Stomach (tissue), 4 donors: Measurements from ENCODE around the gene CTDSPL.

Source experiments
- EP300 ChIP-seq: sonication (generic); formaldehyde crosslinking; IDR thresholded peaks from one replicate; pipeline ENCODE4 v1.6.1; 2017; ENCODE audit warnings: antibody characterized with exemption
- POLR2A ChIP-seq, 4 donors: fragments of 450-650 bp; IDR thresholded peaks; one replicate each; pipeline ENCODE4 v1.6.1; 2016; ENCODE audit warnings: antibody characterized with exemption in 4 of 4, control low read depth in 2 of 4, mild to moderate bottlenecking in 1 of 4, moderate library complexity in 1 of 4
- POLR2AphosphoS5 ChIP-seq, 3 donors: sonication (generic); formaldehyde crosslinking; IDR thresholded peaks; one replicate each; pipeline ENCODE4 v1.6.1; 2016; ENCODE audit warnings: antibody characterized with exemption in 3 of 3
- TF ChIP-seq, protein P1 (sequence below), 7 experiments: fragments of 450-650 bp in 4 of 7; fragments of 200-600 bp in 3 of 7; sonication (generic) in 3 of 7; IDR thresholded peaks; one replicate each; pipeline ENCODE4 v1.5.1; 2016 to 2019; ENCODE audit warnings: antibody characterized with exemption in 7 of 7, control low read depth in 2 of 7, mild to moderate bottlenecking in 1 of 7

- TF ChIP-seq, protein P1, sequence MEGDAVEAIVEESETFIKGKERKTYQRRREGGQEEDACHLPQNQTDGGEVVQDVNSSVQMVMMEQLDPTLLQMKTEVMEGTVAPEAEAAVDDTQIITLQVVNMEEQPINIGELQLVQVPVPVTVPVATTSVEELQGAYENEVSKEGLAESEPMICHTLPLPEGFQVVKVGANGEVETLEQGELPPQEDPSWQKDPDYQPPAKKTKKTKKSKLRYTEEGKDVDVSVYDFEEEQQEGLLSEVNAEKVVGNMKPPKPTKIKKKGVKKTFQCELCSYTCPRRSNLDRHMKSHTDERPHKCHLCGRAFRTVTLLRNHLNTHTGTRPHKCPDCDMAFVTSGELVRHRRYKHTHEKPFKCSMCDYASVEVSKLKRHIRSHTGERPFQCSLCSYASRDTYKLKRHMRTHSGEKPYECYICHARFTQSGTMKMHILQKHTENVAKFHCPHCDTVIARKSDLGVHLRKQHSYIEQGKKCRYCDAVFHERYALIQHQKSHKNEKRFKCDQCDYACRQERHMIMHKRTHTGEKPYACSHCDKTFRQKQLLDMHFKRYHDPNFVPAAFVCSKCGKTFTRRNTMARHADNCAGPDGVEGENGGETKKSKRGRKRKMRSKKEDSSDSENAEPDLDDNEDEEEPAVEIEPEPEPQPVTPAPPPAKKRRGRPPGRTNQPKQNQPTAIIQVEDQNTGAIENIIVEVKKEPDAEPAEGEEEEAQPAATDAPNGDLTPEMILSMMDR (IDR thresholded peaks at IDR 0.05): no peak
- TF ChIP-seq POLR2A (IDR thresholded peaks at IDR 0.05) (no peak), POLR2AphosphoS5 (IDR thresholded peaks at IDR 0.05) (no peak), EP300 (no peak)
These were observed 41.0 kb downstream of the CTDSPL start for GRCh38 chr3:37902674-37903073.
